HUDEP-2 (cell line): ENCODE data around the gene GFM1.
"Not testable (repeated sequence)": the region's sequence is repeated elsewhere in the genome, so short reads cannot be mapped to it uniquely, and the experiment has no call there.

ENCODE experiments used
- DNase-seq, 76 experiments: peaks; one replicate each; lab custom pipeline; 2025; ENCODE audit not compliant: unreplicated experiment in 76 of 76; lab: John Stamatoyannopoulos, UW

Gene GFM1

DNA sequence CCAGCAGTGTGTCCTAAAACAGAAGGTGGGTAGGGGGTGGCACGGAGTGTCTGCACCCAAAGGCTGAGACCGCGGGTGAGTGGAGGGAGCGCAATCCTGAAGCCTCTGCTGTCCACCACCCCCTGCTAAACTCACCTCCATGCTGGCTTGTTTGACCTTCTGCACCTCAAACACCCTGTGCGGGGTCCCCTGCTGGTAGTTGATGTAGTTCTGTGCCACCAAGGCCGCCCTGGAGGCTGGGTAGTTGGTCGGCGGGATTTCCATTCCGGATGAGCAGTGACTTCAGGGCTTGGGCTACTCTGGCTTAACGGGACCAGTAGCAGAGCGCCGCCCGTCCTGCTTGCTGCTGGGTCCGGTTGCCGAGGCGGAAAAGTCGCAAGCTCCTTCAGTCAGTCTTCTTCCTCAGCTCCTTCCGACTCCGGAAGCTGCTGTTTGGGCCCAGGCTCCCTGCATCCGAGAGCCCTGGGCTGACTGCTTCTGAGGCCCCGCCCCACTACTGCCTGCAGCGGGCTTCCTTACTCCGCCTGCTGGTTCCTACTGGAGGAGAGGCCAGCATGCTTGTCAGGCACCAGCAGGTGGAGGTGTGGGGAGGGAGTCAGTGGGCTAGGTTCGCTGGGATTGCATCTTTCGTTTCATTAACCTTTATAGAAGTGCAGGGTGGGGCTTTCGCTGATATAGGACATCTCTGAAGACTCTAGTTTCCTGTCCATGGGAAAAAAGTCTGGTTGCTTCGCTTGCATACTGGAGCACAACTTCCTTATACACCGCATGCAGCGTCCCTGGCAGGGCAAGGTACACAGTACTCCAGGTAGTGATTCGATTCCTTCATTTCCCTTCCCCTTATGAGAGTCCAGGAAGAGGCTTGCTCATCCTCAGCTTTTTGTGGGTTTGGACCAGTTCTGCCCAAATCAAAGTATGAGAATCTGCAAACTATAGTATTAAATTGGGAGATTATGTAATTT is 28.2 kb downstream of the GFM1 start, which contains the start of gene LXN:
Gene LXN (minus strand): TSS at position 434 of the 962 bp plus-strand sequence. CDS start 170 bp downstream, at position 264.
- peak in 75 of 76 experiments; percentile 38 to 91 (median 84) for DNase-seq

DNA sequence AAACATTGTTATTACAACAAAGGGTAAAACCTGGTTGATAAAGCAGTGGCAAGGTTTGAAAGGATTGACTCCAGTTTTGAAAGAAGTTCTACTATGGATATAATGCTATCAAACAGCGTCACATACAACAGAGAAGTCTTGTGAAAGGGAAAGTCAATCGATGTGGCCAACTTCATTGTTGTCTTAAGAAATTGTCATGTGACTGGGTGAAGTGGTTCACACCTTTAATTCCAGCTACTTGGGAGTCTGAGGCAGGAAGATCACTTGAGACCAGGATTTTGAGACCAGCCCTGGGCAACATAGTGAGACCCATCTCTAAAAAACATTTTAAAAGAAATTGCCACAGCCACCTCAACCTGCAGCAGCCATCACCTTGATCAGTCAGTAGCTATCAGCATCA is 34.4 kb downstream of the GFM1 start:
- DNase-seq = no peak

DNA sequence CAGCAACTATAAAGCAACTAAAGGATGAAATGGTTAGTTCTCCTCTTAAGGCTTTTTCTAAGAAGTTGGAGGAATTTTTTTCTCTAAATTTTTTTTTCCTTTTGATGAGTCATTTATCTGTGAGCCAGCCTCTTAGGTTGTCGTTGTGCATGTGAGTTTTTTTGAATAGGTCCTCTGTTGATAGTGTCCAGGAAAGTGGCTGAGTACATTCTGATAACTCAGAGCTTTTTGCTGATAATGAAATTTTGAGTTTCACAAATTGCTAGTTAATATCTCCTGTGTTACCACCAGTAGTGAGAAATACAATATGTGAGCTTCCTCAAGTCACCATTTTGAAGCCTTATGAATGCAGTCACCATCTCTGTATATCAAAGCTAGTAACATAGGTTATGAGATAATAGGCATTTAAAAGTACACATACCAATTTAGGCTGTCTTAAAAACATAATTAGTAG is 35.2 kb downstream of the GFM1 start:
- peak in 43 of 76 experiments; percentile 2 to 95 (median 78) for DNase-seq

DNA sequence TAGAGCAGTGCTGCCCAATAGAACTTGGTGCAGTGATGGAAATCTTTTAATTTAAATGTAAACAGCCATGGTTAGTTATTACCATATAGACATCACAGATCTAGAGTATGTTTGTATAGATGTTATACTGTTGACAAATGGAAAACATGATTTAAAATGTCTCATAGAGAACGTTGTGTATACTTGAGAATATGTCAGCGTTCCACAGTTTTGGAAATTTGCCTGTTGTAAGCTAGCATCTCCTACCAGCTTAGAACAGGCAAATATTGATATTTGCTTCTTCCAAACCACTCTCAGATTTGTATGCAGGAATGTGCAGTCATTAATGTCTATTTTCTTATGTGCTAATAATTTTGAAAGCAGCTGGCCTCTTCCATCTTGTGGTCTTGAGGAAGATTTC is 36.5 kb downstream of the GFM1 start:
- DNase-seq = no peak

DNA sequence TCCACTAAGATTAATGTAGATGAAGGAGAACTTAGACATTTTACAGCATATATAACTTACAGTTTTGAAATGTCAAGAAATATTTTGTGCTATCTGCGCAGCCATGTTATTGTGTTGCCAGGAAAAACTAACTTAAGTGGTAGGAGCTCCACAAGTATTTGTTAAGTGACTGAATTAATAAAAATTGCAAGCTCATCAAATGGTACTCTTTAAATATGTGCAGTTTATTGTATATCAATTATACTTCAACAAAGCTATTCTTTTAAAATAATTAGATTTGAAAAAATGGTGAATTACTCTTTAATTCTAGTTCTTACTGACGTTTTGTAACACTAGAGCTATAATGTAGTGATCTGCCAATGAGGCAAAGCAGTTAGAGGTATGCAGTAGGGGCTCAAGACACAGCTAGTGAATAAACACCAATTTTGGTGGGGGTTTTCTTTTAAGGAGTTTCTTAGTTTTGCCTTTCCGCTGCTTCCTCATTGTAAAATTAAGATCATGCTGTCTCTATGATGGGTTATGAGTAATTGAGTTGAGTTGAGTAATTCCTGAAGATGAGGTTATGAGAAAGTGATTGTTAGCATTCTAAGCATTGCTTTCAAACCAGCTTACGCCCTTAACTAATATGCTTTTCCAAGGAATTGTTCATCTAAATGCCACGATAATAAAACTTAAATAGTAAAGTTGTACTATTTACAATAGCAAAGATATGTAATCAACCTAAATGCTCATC is 39.1 kb downstream of the GFM1 start:
- no peak for DNase-seq

DNA sequence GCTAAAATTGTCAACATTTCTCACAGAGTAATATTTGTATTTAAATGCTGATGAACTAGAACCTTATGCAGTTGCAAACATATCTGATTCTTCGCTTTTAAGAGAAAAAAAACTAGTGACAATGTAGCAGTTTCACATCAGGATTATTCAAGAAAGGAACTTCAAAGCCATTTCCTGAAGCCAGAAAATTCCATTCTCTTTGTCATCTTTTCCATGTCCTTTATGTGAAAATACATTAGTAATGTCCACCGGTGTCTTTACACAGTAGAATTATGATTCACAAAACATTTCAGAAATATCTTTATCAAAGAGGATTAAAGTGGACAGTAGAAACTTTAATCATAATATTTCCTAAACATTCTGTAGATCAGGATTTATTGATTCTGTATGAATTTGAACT is 40.8 kb downstream of the GFM1 start:
- no peak for DNase-seq

GRCh38 chr3:158693866-158694456 is 49.6 kb downstream of the GFM1 start:
- not testable (repeated sequence) for DNase-seq

DNA sequence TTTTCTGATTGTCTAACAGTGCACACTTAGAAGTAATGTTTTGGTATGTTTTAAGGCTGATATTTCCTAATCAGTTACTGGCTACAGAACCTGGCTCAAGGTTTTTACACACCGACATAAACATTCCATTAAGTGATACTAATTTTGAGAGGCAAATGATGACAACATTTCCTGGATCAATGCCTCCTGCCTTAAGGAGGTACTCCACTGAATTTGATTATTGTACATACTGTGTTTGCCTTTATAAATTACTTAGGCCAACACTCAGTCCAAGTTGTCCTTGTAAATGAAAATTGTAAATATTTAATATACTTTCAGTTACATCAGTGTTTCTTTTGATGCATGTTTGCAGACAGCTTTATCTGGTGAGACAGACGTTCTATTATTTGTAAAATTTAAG is 52.3 kb downstream of the GFM1 start:
- DNase-seq = no peak

DNA sequence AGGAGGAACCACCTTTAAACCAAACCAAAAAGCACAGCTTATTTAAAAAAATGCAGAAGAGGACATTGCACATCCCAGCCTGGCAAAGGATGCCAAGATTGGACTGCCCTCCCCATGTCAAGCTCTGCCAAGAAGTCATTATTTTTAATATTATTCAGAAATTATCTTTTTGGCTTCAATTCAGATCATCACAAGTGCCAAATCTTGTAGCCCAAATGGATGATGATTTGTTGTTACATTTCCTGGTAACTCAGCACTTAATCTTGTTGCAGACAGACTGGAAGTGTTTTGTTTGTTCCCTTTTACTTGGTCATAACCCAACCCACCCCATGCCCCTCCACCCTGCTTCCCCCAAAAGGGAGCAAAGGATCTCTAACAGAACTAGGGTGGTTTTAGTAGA is 56.2 kb downstream of the GFM1 start:
- peak in 7 of 76 experiments; percentile 7 to 44 (median 23) for DNase-seq

DNA sequence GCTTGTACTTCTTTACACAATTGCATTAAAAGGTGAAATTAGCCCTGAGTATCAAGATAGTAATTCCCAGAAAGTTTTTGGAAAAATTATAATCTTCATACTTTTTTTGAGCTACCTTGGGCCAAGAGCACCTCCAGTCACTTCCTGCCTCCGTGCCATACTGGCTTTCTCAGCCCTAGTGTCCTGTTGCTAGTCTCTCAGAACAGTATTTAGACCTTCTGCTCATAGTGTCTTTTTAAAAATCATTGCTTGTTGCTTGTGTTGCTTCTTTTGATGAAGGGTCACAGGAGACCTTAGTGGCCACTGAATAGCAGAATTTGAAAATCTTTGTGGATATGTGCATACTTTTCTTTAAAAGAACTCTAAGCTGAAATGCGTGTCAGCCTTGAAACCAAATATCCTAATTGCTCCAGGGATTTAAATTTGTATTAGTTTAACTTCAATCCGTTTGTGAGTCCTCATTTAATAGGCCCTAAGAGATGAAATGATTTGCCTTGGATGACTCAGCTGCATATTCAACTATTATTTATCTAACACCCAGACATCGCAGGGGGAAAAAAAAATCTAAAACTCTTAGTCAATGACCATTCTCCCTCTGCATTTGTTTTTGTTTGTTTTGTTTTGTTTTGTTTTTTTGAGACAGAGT is 57.2 kb downstream of the GFM1 start:
- DNase-seq = no peak

- DNase-seq = no peak
These were observed 58.6 kb downstream of the GFM1 start for GRCh38 chr3:158702815-158703481.

- DNase-seq = no peak
These were observed 59.2 kb downstream of the GFM1 start for GRCh38 chr3:158703566-158703965.

- DNase-seq = peak in 61 of 76 experiments; percentile 4 to 67 (median 36)
These were observed 65.3 kb downstream of the GFM1 start for GRCh38 chr3:158709666-158710083.

GRCh38 chr3:158710601-158711000 is 66.3 kb downstream of the GFM1 start:
- no peak for DNase-seq

DNA sequence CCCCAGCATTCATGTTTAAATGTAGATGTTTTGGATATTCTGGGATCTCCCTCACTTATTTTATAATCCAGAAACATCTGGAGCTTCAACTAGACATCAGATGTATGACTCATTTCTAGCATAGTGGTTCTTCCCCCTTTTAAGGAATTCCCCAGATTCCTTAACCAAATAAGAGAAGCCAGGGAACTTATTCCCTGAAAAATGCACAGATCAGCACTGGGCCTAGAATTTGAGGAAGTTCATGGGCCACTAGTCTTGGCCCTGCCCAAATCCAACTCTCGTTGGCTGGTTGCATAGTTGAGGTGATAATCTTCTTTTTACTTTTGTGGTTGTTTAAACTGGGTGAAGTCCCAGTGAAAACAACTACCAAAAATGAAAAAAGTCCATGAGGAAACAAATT is 67.6 kb downstream of the GFM1 start:
- no peak for DNase-seq

GRCh38 chr3:158712443-158712842 is 68.1 kb downstream of the GFM1 start:
- DNase-seq = no peak

GRCh38 chr3:158713094-158713499 is 68.8 kb downstream of the GFM1 start:
- peak in 3 of 76 experiments; percentile 7 to 40 (median 28) for DNase-seq

GRCh38 chr3:158717576-158717975 is 73.2 kb downstream of the GFM1 start:
- peak in 3 of 76 experiments; percentile 7 to 17 (median 10) for DNase-seq

- DNase-seq = no peak
These were observed 74.3 kb downstream of the GFM1 start for GRCh38 chr3:158718490-158719170.
